Suprapubic skin (tissue), 4 donors: ENCODE data around the gene EFTUD2.

ENCODE experiments used
- POLR2A ChIP-seq, 2 donors: fragments of 450-650 bp; IDR thresholded peaks; one replicate each; pipeline ENCODE4 v1.6.1; 2017; ENCODE audit warnings: antibody characterized with exemption in 2 of 2, mild to moderate bottlenecking in 2 of 2, moderate library complexity in 2 of 2
- POLR2AphosphoS5 ChIP-seq, 3 donors: sonication (generic); formaldehyde crosslinking; IDR thresholded peaks; one replicate each; pipeline ENCODE4 v1.6.1; 2017; ENCODE audit warnings: antibody characterized with exemption in 3 of 3
- TF ChIP-seq, protein P1 (sequence below), 2 donors: fragments of 200-600 bp in 1 of 2; fragments of 450-650 bp in 1 of 2; sonication (generic) in 1 of 2; IDR thresholded peaks; one replicate each; pipeline ENCODE4 v1.5.1; 2016 to 2019; ENCODE audit warnings: antibody characterized with exemption in 2 of 2, mild to moderate bottlenecking in 1 of 2, moderate library complexity in 1 of 2

DNA sequence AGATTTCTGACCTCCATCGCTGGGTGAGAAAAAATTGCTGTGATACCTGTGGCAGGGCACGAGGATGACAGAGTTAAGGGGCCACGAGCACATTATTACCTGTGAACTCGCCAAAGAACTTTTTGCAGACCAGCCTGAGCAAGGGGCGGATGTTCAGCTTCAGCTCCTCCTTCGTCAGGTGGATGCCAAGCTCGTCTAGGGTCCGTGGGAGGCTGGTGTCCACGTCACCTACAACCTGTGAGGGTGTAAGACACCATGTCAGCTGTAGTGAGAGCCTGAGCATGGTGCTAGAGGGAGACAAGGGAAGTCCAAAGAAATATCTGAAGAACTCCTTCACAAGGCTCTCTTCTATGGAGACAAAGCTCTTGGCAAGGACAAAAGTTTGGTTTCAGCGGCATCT is 34.4 kb downstream of the EFTUD2 start:
- TF ChIP-seq, protein P1, sequence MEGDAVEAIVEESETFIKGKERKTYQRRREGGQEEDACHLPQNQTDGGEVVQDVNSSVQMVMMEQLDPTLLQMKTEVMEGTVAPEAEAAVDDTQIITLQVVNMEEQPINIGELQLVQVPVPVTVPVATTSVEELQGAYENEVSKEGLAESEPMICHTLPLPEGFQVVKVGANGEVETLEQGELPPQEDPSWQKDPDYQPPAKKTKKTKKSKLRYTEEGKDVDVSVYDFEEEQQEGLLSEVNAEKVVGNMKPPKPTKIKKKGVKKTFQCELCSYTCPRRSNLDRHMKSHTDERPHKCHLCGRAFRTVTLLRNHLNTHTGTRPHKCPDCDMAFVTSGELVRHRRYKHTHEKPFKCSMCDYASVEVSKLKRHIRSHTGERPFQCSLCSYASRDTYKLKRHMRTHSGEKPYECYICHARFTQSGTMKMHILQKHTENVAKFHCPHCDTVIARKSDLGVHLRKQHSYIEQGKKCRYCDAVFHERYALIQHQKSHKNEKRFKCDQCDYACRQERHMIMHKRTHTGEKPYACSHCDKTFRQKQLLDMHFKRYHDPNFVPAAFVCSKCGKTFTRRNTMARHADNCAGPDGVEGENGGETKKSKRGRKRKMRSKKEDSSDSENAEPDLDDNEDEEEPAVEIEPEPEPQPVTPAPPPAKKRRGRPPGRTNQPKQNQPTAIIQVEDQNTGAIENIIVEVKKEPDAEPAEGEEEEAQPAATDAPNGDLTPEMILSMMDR (IDR thresholded peaks at IDR 0.05) = no peak
- TF ChIP-seq POLR2AphosphoS5 (IDR thresholded peaks at IDR 0.05) (no peak), POLR2A (IDR thresholded peaks at IDR 0.05) (no peak)
